ENCODE results near the gene AGBL1.

The AGBL1 gene

DNA sequence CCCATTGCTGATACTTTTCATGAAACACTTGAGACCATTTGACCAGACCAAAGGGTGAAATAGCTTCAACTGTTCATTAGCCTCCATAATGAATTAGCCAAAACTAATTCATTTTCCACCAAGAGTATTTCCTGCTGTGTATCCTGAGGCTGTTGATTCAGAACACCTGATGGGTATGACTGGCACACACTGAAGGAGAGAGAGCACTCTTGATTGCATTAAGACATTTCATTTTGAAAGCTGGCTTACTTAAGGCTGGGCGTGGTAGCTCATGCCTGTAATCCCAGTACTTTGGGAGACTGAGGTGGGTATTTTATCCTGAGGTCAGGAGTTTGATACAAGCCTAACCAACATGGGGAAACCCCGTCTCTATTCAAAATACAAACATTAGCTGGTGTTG, 175.6 kb downstream of the AGBL1 start:
- DNase-seq = no peak

- no peak for DNase-seq
Measured at GRCh38 chr15:86256628-86257027, 177.0 kb downstream of the AGBL1 start.

GRCh38 chr15:86259589-86259988, 179.9 kb downstream of the AGBL1 start:
- DNase-seq = no peak

DNA sequence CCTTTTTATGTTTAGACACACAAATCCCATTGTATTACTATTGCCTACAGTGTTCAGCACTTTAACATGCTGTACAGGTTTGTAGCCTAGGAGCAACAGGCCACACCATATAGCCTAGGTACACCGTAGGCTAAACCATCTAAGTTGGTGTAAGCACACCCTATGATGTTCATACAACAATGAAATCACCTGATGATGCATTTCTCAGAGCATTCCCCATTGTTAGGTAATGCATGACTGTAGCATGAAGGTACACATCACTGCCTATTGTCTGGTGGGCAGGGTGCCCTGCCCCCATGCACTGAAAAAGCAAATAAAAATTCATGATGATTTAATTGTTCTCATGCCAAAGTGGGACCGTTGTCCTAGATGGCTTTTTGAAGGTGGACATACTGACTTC, 183.6 kb downstream of the AGBL1 start:
- DNase-seq = no peak

GRCh38 chr15:86266896-86267484, 187.3 kb downstream of the AGBL1 start:
- DNase-seq = no peak

- no peak for DNase-seq
Measured at GRCh38 chr15:86267892-86268291, 188.2 kb downstream of the AGBL1 start.

DNA sequence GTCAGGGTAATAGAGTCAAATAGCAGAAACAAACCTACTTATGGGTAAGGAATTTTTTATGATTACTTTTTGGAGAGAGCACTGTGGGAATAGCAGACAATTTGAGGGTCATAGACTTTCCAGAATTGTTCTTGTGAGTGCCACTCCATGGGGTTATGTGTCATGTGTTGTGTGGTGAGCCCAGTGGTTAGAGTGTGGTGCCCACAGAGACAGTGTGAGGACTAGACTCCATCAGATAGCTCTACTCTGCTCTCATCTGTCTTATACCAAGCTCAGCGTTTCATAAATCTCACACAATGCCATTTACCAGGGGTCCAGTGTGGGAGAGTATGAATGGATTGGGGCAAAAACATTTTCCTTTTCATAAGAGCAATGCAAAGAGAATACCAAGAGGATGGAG, 188.9 kb downstream of the AGBL1 start:
- DNase-seq = no peak

- DNase-seq = no peak
Measured at GRCh38 chr15:86273309-86273708, 193.6 kb downstream of the AGBL1 start.

- no peak for DNase-seq
Measured at GRCh38 chr15:86275361-86275760, 195.7 kb downstream of the AGBL1 start.

DNA sequence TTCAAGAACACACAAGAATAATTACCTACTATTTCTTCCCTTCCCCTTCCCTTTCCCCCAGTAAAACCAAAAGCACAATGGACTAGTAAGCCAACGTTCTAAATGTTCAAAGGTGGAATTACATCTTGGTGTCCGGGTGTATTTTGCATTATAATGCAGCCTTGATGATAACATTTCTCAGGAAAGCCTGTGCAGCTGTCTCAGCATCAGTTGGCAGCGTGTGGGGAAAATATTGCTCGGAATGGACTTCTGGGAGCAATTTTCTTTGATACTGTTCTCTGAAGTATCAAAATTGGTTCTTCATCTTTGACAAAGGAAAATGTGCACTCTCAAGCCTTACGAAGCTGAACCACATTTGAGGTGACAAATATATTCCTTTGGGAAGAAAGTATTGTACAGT, 198.9 kb downstream of the AGBL1 start:
- DNase-seq = no peak

- no peak for DNase-seq
Measured at GRCh38 chr15:86284635-86285034, 205.0 kb downstream of the AGBL1 start.

DNA sequence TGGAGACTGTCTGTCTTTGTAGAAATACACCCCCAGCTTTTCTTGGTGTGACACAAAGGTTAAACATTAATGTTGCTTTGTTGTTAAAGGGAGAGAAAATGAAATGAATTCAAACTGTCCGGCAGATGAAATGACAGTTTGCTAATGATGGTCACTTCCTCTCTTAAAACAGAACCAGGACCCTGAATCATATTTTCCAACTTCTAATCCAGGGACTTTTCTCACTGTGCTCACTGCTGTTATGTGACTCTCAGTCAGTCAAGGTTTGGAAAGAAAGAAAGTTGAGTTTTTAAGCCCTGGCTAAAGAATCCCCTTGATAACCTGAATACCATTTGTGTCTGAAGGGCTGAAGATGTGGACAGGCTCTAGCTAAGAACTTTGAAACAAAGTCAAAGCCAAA, 215.8 kb downstream of the AGBL1 start:
- DNase-seq = no peak

DNA sequence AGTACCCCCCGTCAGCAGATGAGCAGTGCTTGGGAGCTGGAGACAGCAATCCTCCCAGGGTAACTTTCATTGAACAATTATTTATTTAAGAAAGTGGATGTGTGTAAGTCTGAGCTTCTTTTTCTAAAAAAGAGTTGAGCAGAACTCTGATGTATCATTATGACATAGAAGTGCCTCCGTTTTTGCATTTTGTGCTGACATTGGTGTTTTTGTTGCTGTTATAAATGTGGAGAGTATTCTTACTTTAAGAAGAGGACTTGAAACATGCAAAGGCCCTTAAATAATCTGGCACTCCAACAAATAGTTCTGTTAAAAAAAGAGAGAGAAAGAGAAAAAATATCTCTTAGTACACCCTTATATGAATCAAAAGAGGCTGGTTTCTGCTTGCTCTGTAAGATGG, 217.1 kb downstream of the AGBL1 start:
- no peak for DNase-seq

- no peak for DNase-seq
Measured at GRCh38 chr15:86300390-86301125, 220.9 kb downstream of the AGBL1 start.

DNA sequence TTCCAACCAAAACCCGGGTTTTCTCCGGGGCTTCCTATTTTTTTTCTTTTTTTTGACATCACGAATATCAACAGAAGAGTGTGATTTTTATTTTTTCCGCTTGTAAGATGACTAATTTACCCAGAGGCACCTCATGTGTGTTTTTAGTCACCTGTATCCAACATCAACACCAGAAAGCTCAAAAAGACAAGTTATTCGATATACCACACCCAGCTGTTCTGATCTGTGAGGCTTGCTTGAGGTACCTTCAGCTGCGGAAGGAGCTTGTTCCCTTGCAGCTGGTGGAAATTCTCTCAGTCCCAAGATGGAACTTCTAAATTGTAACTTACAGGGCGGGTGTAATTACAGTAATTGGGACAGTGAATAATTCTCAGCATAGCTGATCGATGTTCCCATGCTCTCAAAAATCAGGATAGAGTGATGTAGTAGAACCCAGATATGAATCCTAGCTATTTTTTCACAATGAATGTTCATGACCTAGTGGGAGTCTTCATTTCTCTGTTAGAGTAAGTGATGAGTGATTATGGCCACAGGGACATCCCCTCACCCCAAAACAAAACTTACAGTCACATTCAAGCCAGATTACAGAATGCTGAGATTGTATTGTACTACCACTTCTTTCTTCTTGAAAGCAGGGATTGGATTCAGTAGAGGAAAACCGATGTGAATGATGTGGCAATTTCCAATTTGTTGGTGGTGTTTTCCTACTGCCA, 232.1 kb downstream of the AGBL1 start:
- DNase-seq = no peak

DNA sequence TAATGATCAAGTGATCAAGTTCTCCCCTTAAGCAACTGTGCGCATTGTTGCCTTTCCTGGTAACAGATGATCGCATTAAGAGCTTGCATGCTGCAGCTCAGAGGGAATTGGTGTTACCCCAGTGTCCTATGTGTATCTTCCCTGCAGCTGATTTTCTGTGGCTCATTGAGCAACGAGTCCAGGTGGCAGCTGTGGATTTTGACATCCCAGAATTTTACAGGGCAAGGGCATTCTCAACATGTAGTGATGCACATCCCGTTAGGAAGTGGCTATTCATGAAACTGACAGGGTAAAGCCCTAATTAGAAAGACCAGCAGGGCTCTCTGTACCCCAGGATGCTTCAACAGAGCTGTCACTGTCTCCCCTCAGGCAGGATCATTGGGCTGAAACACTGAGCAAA, 232.8 kb downstream of the AGBL1 start:
- DNase-seq = no peak

- no peak for DNase-seq
Measured at GRCh38 chr15:86316216-86316615, 236.5 kb downstream of the AGBL1 start.

GRCh38 chr15:86316726-86317383, 237.2 kb downstream of the AGBL1 start:
- DNase-seq = no peak

DNA sequence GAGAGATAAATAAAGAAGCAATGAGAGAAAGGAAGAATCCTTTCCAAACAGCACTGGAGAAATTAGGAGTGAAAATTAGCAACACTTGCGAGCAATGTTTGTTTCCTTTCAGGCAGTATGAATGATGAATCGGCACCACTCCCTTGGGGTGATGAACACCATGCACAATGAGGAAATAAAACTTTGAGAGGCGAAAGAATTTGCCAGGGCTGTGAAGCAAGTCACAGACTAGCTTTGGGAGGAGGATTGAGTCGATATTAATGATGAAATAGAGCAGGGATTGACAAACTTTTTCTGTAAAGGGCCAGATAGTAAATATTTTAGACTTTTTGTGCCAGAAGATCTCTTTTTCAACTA, 237.7 kb downstream of the AGBL1 start:
- DNase-seq = no peak

GRCh38 chr15:86322629-86323028, 243.0 kb downstream of the AGBL1 start:
- no peak for DNase-seq

- no peak for DNase-seq
Measured at GRCh38 chr15:86327230-86327865, 247.7 kb downstream of the AGBL1 start.

- DNase-seq = no peak
Measured at GRCh38 chr15:86328658-86329057, 249.0 kb downstream of the AGBL1 start.

DNA sequence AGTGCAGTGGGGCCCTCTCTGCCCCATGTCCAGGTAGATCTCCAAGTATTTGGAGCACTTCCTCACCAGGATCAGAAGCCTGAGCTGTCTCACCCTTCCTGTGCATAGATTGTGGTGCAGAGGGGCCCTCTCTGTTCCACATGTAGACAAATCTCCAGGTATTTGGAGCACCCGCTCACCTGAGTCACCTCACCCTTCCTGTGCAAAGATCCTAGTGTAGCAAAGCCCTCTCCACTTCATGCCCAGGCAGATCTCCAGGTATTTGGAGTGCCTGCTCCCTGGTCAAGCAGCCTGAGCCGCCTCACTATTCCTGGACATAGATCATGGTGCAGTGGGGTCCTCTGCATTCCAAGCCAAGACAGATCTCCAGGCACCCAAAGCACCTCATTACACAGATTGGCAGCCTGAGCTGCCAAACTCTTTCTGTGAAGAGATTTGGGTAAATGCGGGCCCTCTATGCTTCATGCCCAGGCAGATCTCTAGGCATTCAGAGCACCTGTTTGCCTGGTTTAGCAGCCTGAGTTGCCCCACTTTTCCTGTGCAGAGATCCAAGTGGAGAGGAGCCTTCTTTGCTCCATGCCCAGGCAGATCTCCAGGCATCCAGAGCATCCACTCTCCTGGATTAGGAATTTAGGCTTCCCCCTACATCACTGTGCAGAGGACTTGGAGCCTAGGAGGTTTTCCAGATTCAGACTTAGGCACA, 249.8 kb downstream of the AGBL1 start:
- DNase-seq = no peak
